ENCODE measurements around the gene METRNL.

GRCh38 chr17:83096401-83097224 is 17.2 kb downstream of the METRNL start:
- TF ChIP-seq CTCF (IDR thresholded peaks at IDR 0.05; ENCODE audit: poor library complexity, severe bottlenecking) (no peak), REST (IDR thresholded peaks at IDR 0.05; ENCODE audit: borderline replicate concordance) (no peak), SMC3 (conservative IDR thresholded peaks at IDR 0.05; ENCODE audit: poor library complexity) (no peak), EZH2 (IDR thresholded peaks at IDR 0.05; ENCODE audit: borderline replicate concordance, insufficient read depth, low read length, poor library complexity, severe bottlenecking) (no peak), TAF1 (IDR thresholded peaks at IDR 0.05; ENCODE audit: low read depth) (no peak)
